NB4 (cell line): ENCODE results near the gene OLIG3.

Source experiments
- DNase-seq: peaks from one replicate; pipeline ENCODE4 v3.0.0; 2010; ENCODE audit warnings: low read depth
- H3K4me3 ChIP-seq: one replicate; pipeline ENCODE4 v1.5.1; 2011; ENCODE audit warnings: mild to moderate bottlenecking, low read depth, low read length, moderate library complexity
- CTCF ChIP-seq: IDR thresholded peaks from one replicate; pipeline ENCODE4 v1.5.1; 2012; ENCODE audit warnings: low read depth, low read length
- MAX ChIP-seq: IDR thresholded peaks from 2 replicates; pipeline ENCODE4 v1.6.1; 2011; ENCODE audit warnings: low read depth, low read length
- MYC ChIP-seq: IDR thresholded peaks from 2 replicates; pipeline ENCODE4 v1.6.1; 2011; ENCODE audit warnings: low read depth, low read length
- POLR2A ChIP-seq: IDR thresholded peaks from 2 replicates; pipeline ENCODE4 v1.6.1; 2011; ENCODE audit warnings: mild to moderate bottlenecking; ENCODE audit not compliant: insufficient read length; ENCODE audit errors: extremely low read depth

The OLIG3 gene

GRCh38 chr6:137490006-137490905 lies 3.9 kb downstream of the OLIG3 start:
- TF ChIP-seq POLR2A, result no peak
- no peak for TF ChIP-seq MAX
- TF ChIP-seq CTCF, result no peak
- TF ChIP-seq MYC, result no peak
- DNase-seq, result no peak
- H3K4me3 ChIP-seq, result no peak overlapping the region

GRCh38 chr6:137489046-137490005 lies 4.9 kb downstream of the OLIG3 start:
- no peak overlapping the region for H3K4me3 ChIP-seq
- TF ChIP-seq MAX (no peak), MYC (no peak), CTCF (no peak), POLR2A (no peak)
- no peak for DNase-seq

GRCh38 chr6:137488150-137489045 lies 5.8 kb downstream of the OLIG3 start:
- TF ChIP-seq MYC (no peak), CTCF (no peak)
- DNase-seq, result no peak
- H3K4me3 ChIP-seq, result no peak overlapping the region

- no peak for TF ChIP-seq CTCF
- no peak for TF ChIP-seq MYC
- no peak for TF ChIP-seq POLR2A
- TF ChIP-seq MAX, result no peak
- no peak overlapping the region for H3K4me3 ChIP-seq
- DNase-seq, result no peak
These were observed 6.4 kb downstream of the OLIG3 start for GRCh38 chr6:137487869-137488149.

GRCh38 chr6:137487181-137487868 lies 6.9 kb downstream of the OLIG3 start:
- TF ChIP-seq POLR2A, result no peak
- TF ChIP-seq MAX, result no peak
- TF ChIP-seq MYC, result no peak
- TF ChIP-seq CTCF, result no peak

More at GRCh38 chr6:137487181-137487868, 6.9 kb downstream of the OLIG3 start:
- DNase-seq, result no peak
- H3K4me3 ChIP-seq, result no peak overlapping the region
